IMR-90 (cell line): ENCODE measurements around the gene IPMK.

Source experiments
- BHLHE40 ChIP-seq: fragments of 150-350 bp; IDR thresholded peaks from 2 replicates; pipeline ENCODE4 v1.6.1; 2016; ENCODE audit warnings: mild to moderate bottlenecking, low read depth, low read length
- CHD1 ChIP-seq: IDR thresholded peaks from 2 replicates; pipeline ENCODE4 v1.6.1; 2012; ENCODE audit warnings: low read depth, low read length, improper control_type of control experiment
- FOS ChIP-seq: fragments of 150-350 bp; IDR thresholded peaks from 2 replicates; pipeline ENCODE4 v1.6.1; 2016; ENCODE audit warnings: low read depth, low read length
- POLR2A ChIP-seq: IDR thresholded peaks from 2 replicates; pipeline ENCODE4 v1.6.1; 2012; ENCODE audit warnings: mild to moderate bottlenecking, low read depth, low read length
- RCOR1 ChIP-seq: IDR thresholded peaks from 2 replicates; pipeline ENCODE4 v1.6.1; 2012; ENCODE audit warnings: mild to moderate bottlenecking, low read length, improper control_type of control experiment; ENCODE audit not compliant: insufficient replicate concordance
- TF ChIP-seq, protein P1 (sequence below): fragments of 150-350 bp; IDR thresholded peaks from 2 replicates; pipeline ENCODE4 v1.6.1; 2017; ENCODE audit warnings: mild to moderate bottlenecking, antibody characterized with exemption, low read length, low read depth
- TF ChIP-seq, protein P2 (sequence below): conservative IDR thresholded peaks from 2 replicates; pipeline ENCODE4 v1.5.1; 2012; ENCODE audit warnings: mild to moderate bottlenecking, low read depth, low read length, improper control_type of control experiment

DNA sequence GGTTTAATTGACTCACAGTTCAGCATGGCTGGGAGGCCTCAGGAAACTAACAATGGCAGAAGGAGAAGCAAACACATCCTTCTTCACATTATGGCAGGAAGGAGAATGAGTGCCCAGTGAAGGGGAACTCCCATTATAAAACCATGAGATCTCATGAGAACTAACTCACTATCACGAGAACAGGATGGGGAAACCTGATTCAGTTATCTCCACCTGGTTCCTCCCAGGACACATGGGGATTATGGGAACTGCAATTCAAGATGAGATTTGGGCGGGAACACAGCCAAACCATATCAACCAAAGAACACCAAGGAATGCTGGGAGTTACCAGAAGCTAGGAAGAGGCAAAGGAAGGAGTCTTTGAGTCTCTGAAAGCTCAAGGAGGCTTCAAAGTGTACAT lies 94.3 kb downstream of the IPMK start:
- TF ChIP-seq FOS (no peak), POLR2A (no peak), RCOR1 (no peak), BHLHE40 (no peak), CHD1 (no peak)
- TF ChIP-seq, protein P1, sequence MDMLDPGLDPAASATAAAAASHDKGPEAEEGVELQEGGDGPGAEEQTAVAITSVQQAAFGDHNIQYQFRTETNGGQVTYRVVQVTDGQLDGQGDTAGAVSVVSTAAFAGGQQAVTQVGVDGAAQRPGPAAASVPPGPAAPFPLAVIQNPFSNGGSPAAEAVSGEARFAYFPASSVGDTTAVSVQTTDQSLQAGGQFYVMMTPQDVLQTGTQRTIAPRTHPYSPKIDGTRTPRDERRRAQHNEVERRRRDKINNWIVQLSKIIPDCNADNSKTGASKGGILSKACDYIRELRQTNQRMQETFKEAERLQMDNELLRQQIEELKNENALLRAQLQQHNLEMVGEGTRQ: no peak
- TF ChIP-seq, protein P2, sequence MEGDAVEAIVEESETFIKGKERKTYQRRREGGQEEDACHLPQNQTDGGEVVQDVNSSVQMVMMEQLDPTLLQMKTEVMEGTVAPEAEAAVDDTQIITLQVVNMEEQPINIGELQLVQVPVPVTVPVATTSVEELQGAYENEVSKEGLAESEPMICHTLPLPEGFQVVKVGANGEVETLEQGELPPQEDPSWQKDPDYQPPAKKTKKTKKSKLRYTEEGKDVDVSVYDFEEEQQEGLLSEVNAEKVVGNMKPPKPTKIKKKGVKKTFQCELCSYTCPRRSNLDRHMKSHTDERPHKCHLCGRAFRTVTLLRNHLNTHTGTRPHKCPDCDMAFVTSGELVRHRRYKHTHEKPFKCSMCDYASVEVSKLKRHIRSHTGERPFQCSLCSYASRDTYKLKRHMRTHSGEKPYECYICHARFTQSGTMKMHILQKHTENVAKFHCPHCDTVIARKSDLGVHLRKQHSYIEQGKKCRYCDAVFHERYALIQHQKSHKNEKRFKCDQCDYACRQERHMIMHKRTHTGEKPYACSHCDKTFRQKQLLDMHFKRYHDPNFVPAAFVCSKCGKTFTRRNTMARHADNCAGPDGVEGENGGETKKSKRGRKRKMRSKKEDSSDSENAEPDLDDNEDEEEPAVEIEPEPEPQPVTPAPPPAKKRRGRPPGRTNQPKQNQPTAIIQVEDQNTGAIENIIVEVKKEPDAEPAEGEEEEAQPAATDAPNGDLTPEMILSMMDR: no peak
